Measurements from ENCODE around the gene ITCH.
A peak's percentile ranks its signal among the peaks of the same experiment; 100 is the strongest.

ITCH gene

DNA sequence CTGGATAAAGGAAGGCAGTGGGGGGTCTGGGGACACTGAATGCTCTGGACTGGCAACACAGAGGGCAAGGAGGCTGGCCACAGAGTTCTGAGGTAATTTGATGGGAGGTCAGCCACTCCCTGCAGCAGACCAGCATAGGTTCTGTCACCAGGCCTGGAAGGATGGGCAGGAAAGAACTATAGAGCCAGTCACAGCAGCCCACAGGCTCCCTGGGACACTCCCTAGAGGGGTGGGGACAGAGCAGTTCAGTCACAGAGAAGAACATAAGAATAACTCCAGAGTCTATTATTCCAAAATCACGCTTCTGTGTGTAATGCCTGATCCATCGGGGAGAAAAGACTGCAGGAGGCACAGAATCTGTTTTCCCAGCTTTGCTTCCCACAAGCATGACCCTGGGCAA lies 172.8 kb downstream of the ITCH start:
- no peak for DNase-seq

GRCh38 chr20:34536798-34537394 lies 173.8 kb downstream of the ITCH start:
- DNase-seq = peak in 4 of 6 experiments; percentile 4 to 15 (median 11)

- no peak for DNase-seq
Observed at GRCh38 chr20:34537651-34538050, 174.6 kb downstream of the ITCH start.

DNA sequence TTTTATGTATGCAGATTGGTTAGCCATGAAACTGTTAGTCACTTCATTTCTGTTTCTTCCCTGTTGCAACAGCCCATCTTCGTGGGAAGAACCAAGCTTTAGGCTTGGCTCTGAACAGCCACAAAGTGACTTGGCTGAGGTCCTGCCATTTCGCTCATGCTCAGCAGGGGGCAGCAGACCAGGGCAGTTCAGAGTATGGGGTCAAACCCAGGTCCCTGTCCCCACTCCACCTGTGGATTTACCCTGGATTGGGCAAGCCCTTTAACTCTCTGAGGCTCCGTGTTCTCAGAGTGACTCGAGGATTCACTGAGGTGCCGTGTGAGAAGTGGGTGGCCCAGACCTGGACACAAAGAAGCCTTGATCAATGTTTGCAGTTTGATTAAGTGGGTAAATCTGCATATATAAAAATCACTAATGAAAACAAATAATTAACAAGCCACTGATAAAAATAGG lies 175.6 kb downstream of the ITCH start:
- DNase-seq = peak in 4 of 6 experiments; percentile 27 to 37 (median 31)

DNA sequence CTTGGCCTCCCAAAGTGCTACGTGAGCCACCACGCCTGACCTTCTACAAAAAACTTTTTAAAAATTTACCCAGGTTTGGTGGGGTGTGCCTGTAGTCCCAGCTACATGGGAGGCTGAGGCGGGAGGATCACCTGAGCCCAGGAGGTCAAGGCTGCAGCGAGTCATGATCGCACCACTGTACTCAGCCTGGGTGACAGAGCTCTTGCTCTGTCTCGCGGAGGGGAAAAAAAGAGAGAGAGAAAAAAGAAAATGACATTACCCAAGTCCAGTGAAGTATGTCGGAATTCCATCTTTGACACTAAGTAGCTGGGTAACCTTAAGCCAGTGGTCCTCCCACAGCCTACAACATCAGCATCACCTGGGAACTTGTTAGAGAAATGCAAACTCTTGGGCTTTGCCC lies 176.7 kb downstream of the ITCH start:
- DNase-seq = no peak

DNA sequence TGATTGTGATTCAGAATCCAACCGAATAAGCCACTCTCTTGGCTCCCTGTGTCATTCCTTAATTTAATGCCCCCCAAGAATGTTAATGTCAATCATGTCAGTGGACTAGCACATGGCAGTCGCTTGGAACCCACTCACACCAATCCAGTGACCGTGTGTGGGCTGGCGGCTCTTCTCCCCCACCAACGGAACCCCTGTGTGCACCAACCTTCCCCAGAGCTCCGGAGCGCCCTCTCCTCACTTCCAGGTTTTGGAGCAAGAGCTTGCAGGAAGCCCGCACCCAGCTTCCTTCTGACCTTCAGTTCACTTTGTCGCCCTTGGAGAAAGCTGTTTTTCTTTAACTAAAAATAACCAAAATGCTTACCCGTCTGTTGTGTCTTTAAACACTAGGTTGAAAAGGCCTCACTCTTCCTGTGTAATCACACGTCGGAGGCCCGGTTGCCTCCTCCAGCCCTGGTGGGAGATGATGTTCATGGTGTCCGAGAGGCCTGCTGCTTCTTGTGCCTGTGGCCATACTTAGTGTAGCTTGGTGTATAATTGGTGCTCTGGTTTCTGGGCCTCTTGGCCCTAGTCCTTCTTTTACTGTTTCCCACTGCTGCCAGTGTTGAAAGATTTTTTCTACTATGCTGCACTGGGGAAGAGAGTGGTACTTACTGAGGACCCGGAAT lies 177.7 kb downstream of the ITCH start:
- DNase-seq = no peak

GRCh38 chr20:34541264-34541901 lies 178.3 kb downstream of the ITCH start:
- no peak for DNase-seq

- DNase-seq = no peak
Observed at GRCh38 chr20:34541917-34542316, 178.8 kb downstream of the ITCH start.

DNA sequence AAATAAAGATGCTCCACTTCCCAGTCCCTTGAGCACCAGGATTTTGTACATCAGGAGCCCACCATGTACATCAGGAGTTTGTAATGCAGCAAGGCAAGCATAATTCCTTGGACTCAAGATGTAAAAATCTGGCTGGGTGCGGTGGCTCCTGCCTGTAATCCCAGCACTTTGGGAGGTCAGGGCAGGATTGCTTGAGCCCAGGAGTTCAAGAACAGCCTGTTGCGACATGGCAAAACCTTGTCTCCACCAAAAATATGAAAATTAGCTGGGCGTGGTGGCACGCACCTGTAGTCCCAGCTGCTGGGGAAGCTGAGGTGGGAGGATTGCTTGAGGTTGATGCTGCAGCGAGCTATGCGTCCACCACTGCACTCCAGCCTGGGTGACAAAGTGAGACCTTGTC lies 179.4 kb downstream of the ITCH start:
- no peak for DNase-seq

DNA sequence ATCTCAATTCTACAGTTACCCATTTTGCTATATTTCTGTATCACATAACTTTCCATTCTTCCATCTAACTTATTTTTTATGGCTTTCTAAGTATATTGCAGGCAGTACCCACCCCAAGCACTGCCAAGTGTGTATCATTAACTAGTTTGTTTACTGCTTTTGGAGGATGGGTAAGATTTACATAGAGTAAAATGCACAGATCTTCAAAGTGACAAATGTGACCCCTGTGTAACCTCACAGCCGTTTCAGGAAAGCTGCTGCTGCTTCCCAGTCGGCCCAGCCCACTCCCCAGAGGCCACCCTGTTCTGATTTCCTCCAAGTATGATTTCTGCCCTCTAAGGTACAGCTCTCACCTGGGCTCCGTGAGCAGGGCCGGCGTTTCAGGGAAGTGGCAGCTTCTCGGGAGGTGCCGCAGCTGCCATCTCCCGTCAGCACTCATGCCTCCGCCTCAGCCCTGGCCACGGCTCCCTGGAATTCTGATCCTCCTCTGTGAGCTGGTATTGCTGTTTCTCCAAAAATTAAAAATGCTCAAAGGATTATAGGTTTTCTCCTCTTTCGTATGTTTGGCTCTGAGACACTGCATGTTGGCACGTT lies 180.5 kb downstream of the ITCH start:
- DNase-seq = no peak

DNA sequence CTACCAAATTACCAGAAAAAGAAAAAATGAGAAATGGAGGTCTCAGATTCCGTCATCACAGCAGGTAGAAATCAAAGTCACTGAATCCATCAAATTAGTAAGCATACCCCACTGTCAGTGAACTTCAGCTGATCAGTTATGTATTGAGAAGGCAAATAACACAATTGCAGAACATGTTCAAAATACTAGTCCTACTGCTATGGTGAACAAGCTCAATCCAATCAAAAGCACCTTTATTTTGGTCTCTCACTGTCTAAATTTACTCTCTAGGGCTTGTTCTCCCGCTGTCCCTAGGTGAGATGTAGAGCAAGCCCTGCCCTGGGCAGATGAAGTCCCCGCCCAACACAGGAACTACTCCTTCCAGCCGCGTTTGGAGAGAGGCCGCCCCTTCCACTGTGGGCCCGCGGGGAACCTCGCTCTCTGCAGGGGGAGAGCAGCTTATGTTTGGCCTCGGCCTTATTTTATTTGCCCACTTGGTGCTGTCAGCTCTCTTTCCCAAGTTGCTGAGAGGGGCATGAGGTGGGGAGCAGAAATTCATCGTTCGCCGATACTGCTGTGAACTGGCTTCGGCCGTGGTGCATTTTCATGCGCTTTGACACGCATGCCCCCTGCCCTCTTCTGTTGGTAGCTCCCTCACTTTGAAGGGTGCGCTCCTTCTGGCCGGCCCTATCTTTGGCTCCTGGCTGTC lies 181.2 kb downstream of the ITCH start:
- peak in 4 of 6 experiments; percentile 25 to 86 (median 77) for DNase-seq

- no peak for DNase-seq
Observed at GRCh38 chr20:34546751-34547181, 183.7 kb downstream of the ITCH start.

GRCh38 chr20:34547844-34548613 lies 185.0 kb downstream of the ITCH start:
- DNase-seq = no peak

DNA sequence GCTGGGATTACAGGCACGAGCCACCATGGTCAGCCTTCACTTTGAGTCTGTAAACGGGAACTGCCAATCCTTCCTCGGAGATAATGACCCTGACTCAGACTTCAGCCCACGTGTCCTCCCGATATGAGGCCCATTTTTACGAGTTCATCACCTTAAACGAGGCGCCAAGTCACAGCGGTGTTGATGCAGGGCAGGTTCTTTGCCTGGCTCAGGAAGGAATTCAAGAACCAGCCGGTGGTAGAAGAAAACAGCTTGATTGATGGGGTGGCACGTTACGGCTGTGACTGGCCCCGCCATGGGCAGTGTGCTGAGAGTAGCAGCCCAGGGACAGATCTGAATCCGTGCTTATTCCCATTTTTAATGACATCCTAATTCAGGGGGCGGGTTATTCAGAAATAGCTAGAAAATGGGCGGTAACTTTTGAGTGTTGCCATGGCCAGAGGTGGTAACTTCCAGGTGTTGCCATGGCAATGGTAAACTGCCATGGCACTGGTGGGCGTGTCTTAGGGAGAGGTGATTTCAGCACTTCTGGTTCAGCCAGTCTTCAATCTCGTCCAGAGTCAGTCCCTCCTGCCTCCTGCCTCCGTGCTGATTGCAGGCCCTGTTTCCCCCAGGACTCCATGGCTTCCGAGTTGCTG lies 186.3 kb downstream of the ITCH start:
- DNase-seq = no peak

DNA sequence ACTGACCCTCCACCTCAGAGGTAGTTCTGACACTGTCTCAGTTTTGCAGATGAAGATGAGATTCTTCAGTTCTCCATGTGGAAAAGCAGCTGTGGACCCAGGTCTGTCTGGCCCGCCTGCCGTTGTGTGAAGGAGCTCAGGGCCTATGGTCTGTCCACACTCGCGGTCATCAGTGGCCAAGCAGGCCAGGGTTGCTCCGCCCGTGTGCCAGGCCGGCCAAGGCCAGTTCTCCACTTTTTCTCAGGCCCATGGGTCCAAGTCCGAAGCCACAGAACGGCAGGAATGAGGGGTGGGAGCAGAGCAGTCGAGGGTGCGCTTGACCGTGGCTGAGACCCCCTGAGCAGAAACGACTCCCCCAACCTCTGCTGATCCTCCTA lies 186.8 kb downstream of the ITCH start:
- DNase-seq = no peak

- DNase-seq = no peak
Observed at GRCh38 chr20:34552569-34552968, 189.5 kb downstream of the ITCH start.

DNA sequence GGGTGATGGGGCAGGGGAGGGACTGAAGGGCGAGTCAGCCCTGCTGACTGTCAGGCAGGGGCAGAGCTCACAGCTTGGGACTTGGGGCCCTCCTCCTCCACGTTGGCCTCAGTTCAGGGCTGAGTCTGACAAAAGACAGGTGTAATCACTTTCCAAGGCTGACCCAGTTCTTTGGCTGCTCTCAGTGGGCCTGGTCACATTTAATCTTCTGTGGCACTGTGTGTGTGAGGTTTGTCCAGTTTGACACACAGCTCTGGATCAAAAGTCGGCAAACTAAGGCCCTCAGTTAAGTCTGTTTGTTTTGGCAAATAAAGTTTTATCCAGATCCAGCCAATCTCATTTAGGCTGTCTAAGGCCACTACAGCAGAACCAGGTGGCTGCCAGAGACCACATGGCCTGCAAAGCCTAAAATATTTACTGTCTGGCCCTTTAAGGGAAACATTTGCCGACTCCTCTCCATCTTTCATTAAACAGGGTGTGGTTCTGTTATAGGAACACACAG lies 190.3 kb downstream of the ITCH start:
- DNase-seq = no peak

DNA sequence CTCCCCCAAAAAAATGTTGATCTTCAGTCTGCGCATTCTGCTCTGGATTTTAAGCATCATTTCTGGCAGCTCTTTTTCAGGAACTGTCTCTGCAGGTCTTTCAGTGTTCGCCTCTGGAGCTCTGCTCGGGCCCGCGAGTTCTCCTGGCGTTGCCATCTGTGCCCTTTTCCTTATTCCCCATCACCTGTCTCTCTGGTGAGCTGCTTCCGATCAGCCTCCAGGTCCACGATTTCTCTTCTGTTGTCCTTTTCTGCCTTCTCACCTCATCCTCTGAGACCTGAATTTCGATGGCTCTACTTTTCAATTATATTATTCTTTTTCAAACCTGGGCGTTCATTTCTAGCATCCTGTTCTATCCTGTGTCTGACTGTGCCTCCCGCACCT lies 194.9 kb downstream of the ITCH start:
- DNase-seq = no peak

GRCh38 chr20:34558320-34559218 lies 195.5 kb downstream of the ITCH start, which contains the start of gene MAP1LC3A:
TSS of gene MAP1LC3A (plus strand) at chr20:34558718. CDS start at chr20:34558869, 151 bp downstream.
- peak; percentile 84 to 96 (median 89) for DNase-seq

Measured in stimulated activated naive CD4-positive, alpha-beta T cell (primary cell).